Neural cell (in vitro differentiated cells): ENCODE measurements around the gene MARVELD3.

Experiments
- EP300 ChIP-seq: fragments of 450-650 bp; conservative IDR thresholded peaks from 2 replicates; pipeline ENCODE4 v1.6.1; 2014; ENCODE audit warnings: antibody characterized with exemption, mild to moderate bottlenecking, moderate library complexity; ENCODE audit not compliant: poor library complexity, severe bottlenecking
- SMC3 ChIP-seq: fragments of 450-650 bp; conservative IDR thresholded peaks from 2 replicates; pipeline ENCODE4 v1.6.1; 2014; ENCODE audit warnings: antibody characterized with exemption, mild to moderate bottlenecking, moderate library complexity; ENCODE audit not compliant: poor library complexity
- TF ChIP-seq, protein P1 (sequence below): IDR thresholded peaks from 2 replicates; pipeline ENCODE4 v1.6.1; 2012; ENCODE audit warnings: borderline replicate concordance

DNA sequence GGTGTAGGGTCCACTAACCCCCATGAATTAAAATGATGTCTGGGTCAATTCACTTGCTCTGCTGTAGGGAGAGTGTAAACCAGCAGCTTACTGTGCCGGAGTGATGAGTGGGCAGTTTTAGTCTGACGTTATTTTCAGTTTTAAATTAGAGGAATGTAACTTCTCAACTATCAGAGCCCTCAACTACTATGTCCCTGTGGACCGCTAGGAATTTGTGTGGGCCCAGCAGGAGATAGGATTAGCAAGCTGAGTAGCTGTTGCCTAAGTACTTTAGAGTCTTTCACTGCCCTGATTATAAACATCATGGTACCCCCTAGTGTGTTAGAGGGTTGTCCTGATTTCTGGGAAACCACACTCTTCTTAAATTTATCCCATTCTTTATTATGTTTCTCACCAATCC is 11.4 kb downstream of the MARVELD3 start:
- TF ChIP-seq EP300 (no peak), SMC3 (no peak)
- TF ChIP-seq, protein P1, sequence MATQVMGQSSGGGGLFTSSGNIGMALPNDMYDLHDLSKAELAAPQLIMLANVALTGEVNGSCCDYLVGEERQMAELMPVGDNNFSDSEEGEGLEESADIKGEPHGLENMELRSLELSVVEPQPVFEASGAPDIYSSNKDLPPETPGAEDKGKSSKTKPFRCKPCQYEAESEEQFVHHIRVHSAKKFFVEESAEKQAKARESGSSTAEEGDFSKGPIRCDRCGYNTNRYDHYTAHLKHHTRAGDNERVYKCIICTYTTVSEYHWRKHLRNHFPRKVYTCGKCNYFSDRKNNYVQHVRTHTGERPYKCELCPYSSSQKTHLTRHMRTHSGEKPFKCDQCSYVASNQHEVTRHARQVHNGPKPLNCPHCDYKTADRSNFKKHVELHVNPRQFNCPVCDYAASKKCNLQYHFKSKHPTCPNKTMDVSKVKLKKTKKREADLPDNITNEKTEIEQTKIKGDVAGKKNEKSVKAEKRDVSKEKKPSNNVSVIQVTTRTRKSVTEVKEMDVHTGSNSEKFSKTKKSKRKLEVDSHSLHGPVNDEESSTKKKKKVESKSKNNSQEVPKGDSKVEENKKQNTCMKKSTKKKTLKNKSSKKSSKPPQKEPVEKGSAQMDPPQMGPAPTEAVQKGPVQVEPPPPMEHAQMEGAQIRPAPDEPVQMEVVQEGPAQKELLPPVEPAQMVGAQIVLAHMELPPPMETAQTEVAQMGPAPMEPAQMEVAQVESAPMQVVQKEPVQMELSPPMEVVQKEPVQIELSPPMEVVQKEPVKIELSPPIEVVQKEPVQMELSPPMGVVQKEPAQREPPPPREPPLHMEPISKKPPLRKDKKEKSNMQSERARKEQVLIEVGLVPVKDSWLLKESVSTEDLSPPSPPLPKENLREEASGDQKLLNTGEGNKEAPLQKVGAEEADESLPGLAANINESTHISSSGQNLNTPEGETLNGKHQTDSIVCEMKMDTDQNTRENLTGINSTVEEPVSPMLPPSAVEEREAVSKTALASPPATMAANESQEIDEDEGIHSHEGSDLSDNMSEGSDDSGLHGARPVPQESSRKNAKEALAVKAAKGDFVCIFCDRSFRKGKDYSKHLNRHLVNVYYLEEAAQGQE: no peak
